PC-3 (cell line): ENCODE measurements around the gene TELO2. TPM values are rescaled to one million over a fixed set of nuclear protein-coding genes. Genes with fewer than 3 reads are reported as not detected.

Source experiments
- ATAC-seq: fragments of 200-7000 bp; cut with Tn5 transposase; 2 replicates; pipeline ENCODE4 v1.9.1; 2020; ENCODE audit warnings: mild to moderate bottlenecking, moderate library complexity
- BruUV-seq: library from RNA; stranded (reverse); fragments of 400-500 nt; replicated peaks from 2 replicates; lab custom pipeline; 2021; lab: Mats Ljungman, UMichigan
- CTCF ChIA-PET: fragments of 300-600 bp; sonication (Branson Sonifier 250); formaldehyde crosslinking; loops from one replicate; lab custom pipeline; 2022; ENCODE audit warnings: antibody characterized with exemption; lab: Charles Lee
- POLR2A ChIA-PET: fragments of 300-600 bp; sonication (Branson Sonifier 250); formaldehyde crosslinking; loops from one replicate; lab custom pipeline; 2022; ENCODE audit warnings: antibody characterized with exemption; ENCODE audit not compliant: unreplicated experiment; lab: Charles Lee
- DNase-seq: peaks from one replicate; pipeline ENCODE4 v3.0.0-alpha.2; 2015
- H2AFZ ChIP-seq: fragments of 300-600 bp; sonication (generic); 2 replicates; pipeline ENCODE4 v1.6.0; 2016; ENCODE audit warnings: antibody characterized with exemption, low read length
- H3F3A ChIP-seq: fragments of 300-600 bp; sonication (generic); one replicate; pipeline ENCODE4 v1.6.0; 2017; ENCODE audit warnings: antibody characterized with exemption, low read length, control low read depth, mild to moderate bottlenecking; ENCODE audit not compliant: unreplicated experiment
- H3K27ac ChIP-seq: fragments of 300-600 bp; sonication (generic); 2 replicates; pipeline ENCODE4 v1.5.1; 2016; ENCODE audit warnings: mild to moderate bottlenecking, low read length
- H3K27me3 ChIP-seq: fragments of 300-600 bp; sonication (generic); 2 replicates; pipeline ENCODE4 v1.6.1; 2016; ENCODE audit warnings: low read length, mixed read lengths
- H3K36me3 ChIP-seq: fragments of 300-600 bp; sonication (generic); 2 replicates; pipeline ENCODE4 v1.6.1; 2016; ENCODE audit warnings: low read depth, mixed run types, low read length, mixed read lengths
- H3K4me1 ChIP-seq: fragments of 300-600 bp; sonication (generic); 2 replicates; pipeline ENCODE4 v1.5.1; 2016; ENCODE audit warnings: low read length; ENCODE audit not compliant: insufficient read depth
- H3K4me2 ChIP-seq: fragments of 300-600 bp; sonication (generic); 2 replicates; pipeline ENCODE4 v1.6.0; 2016; ENCODE audit warnings: low read length
- H3K4me3 ChIP-seq: fragments of 300-600 bp; sonication (generic); 2 replicates; pipeline ENCODE4 v1.5.1; 2016; ENCODE audit warnings: mild to moderate bottlenecking, low read length, mixed read lengths
- H3K79me2 ChIP-seq: fragments of 300-600 bp; sonication (generic); 2 replicates; pipeline ENCODE4 v1.6.1; 2017; ENCODE audit warnings: low read length, mixed read lengths
- H3K9ac ChIP-seq: fragments of 300-600 bp; sonication (generic); 2 replicates; pipeline ENCODE4 v1.6.0; 2016; ENCODE audit warnings: mild to moderate bottlenecking, low read length
- H3K9me2 ChIP-seq: fragments of 300-600 bp; sonication (generic); replicated peaks from 2 replicates; pipeline ENCODE4 v1.6.1; 2016; ENCODE audit warnings: mixed run types, low read length, mixed read lengths
- H3K9me3 ChIP-seq: fragments of 300-600 bp; sonication (generic); 2 replicates; pipeline ENCODE4 v1.6.1; 2016; ENCODE audit warnings: low read length, mixed read lengths
- H4K20me1 ChIP-seq: fragments of 300-600 bp; sonication (generic); 2 replicates; pipeline ENCODE4 v1.6.1; 2016; ENCODE audit warnings: low read length, mixed read lengths
- CTCF ChIP-seq: fragments of 300-600 bp; sonication (generic); conservative IDR thresholded peaks from 2 replicates; pipeline ENCODE4 v1.5.1; 2017; ENCODE audit warnings: antibody characterized with exemption, low read depth, mild to moderate bottlenecking, low read length
- EZH2 ChIP-seq: fragments of 300-600 bp; sonication (generic); IDR thresholded peaks from one replicate; pipeline ENCODE4 v1.6.1; 2017; ENCODE audit warnings: antibody characterized with exemption, mild to moderate bottlenecking, low read length; ENCODE audit not compliant: unreplicated experiment
- EZH2phosphoT487 ChIP-seq: fragments of 300-600 bp; sonication (generic); IDR thresholded peaks from 2 replicates; pipeline ENCODE4 v1.6.1; 2018; ENCODE audit warnings: mild to moderate bottlenecking, antibody characterized with exemption, low read length, borderline replicate concordance
- intact Hi-C: fragments of 100-400 bp; cut with micrococcal nuclease; formaldehyde crosslinking; loops from 2 replicates; pipeline ENCODE4 v1.9.0; 2023
- total RNA-seq: library from RNA; depleted of rRNA; stranded (reverse); fragments of >200 nt; gene quantifications from 2 replicates; pipeline ENCODE4 v1.2.3, GENCODE V29; 2014

The TELO2 gene
- total RNA-seq, 1 experiment from 2014 or later = 37.8 TPM

DNA sequence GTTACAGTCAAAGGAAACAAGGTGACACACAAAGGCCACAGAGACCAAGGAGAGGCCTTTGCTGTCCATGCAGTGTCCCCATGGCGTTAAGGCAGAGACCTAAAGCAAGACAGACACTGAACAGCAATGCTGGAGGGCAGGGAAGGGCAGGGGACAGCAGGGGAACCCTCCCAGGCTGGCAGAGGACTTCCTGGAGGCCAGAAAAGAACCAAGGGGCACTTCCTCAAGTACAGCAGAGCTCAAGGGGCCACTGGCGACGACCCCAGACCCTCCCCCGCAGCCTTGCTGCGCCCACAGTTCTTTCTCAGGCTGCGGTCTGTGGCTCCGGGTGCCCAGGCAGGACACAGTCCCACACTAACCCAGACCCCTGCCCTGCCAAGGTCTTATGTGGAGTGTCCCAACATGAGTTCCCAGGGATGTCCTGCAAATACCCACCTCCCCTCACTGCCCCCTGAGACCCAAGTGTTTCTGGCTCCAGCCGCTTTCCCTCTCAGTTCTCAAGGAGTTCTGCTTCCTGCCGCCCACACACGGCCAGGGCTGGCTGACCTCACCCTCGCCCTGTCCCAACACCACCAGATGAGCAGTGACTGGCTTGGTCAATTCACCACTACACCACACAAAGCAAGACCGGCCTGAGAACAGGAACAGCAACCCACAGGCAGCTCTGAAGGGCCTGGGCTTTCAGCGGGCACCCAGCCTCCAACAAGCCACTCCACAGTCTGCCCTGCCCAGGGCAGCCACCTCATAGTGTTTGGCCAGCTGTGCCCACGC lies 22.5 kb upstream of the TELO2 start:
- no peak overlapping the region for H3K4me2 ChIP-seq
- intact Hi-C loops = no loop called here

GRCh38 chr16:1471569-1472194 lies 21.5 kb upstream of the TELO2 start:
- DNase-seq = no peak
- no peaks in the 10 kb centered on the region for H3K27me3 ChIP-seq
- ChIA-PET CTCF (no interaction called here), POLR2A (interaction anchor here (0.5 kb wide), 1 partner anchor 58 kb away, joined by 3 read pairs; no protein-coding TSS in a partner anchor)
- TF ChIP-seq CTCF (no peak), EZH2phosphoT487 (no peak), EZH2 (no peak)
- H3K9me2 ChIP-seq = no peaks in the 10 kb centered on the region
- no peaks in the 10 kb centered on the region for H4K20me1 ChIP-seq
- no peaks in the 10 kb centered on the region for H3K36me3 ChIP-seq
- H3K4me1 ChIP-seq = peaks cover 5% of the 10 kb centered on the region; the same call in 1 of the 2 replicates
- H3K4me2 ChIP-seq = no peak overlapping the region
- no peak for ATAC-seq
- H2AFZ ChIP-seq = no peak overlapping the region
- no peaks in the 10 kb centered on the region for H3K9me3 ChIP-seq
- H3K4me3 ChIP-seq = no peak overlapping the region
- no peaks in the 10 kb centered on the region for H3F3A ChIP-seq
- no peak overlapping the region for H3K27ac ChIP-seq
- intact Hi-C loops = no loop called here
- H3K79me2 ChIP-seq = peaks cover 43% of the 10 kb centered on the region
- H3K9ac ChIP-seq = no peak overlapping the region
- BruUV-seq = no TSS peak

More for the DNA sequence above, 22.5 kb upstream of the TELO2 start:
- no peak for TF ChIP-seq EZH2phosphoT487
- Histone ChIP-seq H3K27me3 (no peaks in the 10 kb centered on the region), H3K79me2 (peaks cover 43% of the 10 kb centered on the region), H3K9me2 (no peaks in the 10 kb centered on the region), H3K4me3 (no peak overlapping the region), H3F3A (no peaks in the 10 kb centered on the region), H3K9ac (no peak overlapping the region), H2AFZ (no peak overlapping the region), H3K36me3 (no peaks in the 10 kb centered on the region), H3K27ac (no peak overlapping the region), H3K9me3 (no peaks in the 10 kb centered on the region), H3K4me1 (peaks cover 5% of the 10 kb centered on the region; the same call in 1 of the 2 replicates), H4K20me1 (no peaks in the 10 kb centered on the region)
- ChIA-PET POLR2A (no interaction called here), CTCF (no interaction called here)
- DNase-seq (no peak), ATAC-seq (no peak; the same call in 1 of the 2 replicates)
- no TSS peak for BruUV-seq

- intact Hi-C loops = no loop called here
- H3K9me3 ChIP-seq = no peaks in the 10 kb centered on the region
- no peak overlapping the region for H3K9ac ChIP-seq
These were observed 20.2 kb upstream of the TELO2 start for GRCh38 chr16:1472974-1473373.

More at GRCh38 chr16:1472974-1473373, 20.2 kb upstream of the TELO2 start:
- Histone ChIP-seq H3K4me2 (no peak overlapping the region), H4K20me1 (no peaks in the 10 kb centered on the region), H3K27me3 (no peaks in the 10 kb centered on the region), H3F3A (no peaks in the 10 kb centered on the region), H3K4me1 (peaks cover 5% of the 10 kb centered on the region; the same call in 1 of the 2 replicates), H3K27ac (no peak overlapping the region), H3K4me3 (no peak overlapping the region), H2AFZ (no peak overlapping the region), H3K36me3 (no peaks in the 10 kb centered on the region), H3K79me2 (peaks cover 36% of the 10 kb centered on the region), H3K9me2 (no peaks in the 10 kb centered on the region)
- BruUV-seq = TSS peak; percentile 16
- TF ChIP-seq EZH2 (no peak), EZH2phosphoT487 (no peak), CTCF (no peak)
- ATAC-seq = no peak
- DNase-seq = no peak
- ChIA-PET POLR2A (no interaction called here), CTCF (no interaction called here)
